ENCODE measurements around the gene USP11. TPM values are rescaled to one million over a fixed set of nuclear protein-coding genes. Genes with fewer than 3 reads are reported as not detected.
A peak's percentile ranks its signal among the peaks of the same experiment; 100 is the strongest.
"Not testable (repeated sequence)": the region's sequence is repeated elsewhere in the genome, so short reads cannot be mapped to it uniquely, and the experiment has no call there.

The USP11 gene
- total RNA-seq, 1 donor from 2014 or later = 39.5 TPM

DNA sequence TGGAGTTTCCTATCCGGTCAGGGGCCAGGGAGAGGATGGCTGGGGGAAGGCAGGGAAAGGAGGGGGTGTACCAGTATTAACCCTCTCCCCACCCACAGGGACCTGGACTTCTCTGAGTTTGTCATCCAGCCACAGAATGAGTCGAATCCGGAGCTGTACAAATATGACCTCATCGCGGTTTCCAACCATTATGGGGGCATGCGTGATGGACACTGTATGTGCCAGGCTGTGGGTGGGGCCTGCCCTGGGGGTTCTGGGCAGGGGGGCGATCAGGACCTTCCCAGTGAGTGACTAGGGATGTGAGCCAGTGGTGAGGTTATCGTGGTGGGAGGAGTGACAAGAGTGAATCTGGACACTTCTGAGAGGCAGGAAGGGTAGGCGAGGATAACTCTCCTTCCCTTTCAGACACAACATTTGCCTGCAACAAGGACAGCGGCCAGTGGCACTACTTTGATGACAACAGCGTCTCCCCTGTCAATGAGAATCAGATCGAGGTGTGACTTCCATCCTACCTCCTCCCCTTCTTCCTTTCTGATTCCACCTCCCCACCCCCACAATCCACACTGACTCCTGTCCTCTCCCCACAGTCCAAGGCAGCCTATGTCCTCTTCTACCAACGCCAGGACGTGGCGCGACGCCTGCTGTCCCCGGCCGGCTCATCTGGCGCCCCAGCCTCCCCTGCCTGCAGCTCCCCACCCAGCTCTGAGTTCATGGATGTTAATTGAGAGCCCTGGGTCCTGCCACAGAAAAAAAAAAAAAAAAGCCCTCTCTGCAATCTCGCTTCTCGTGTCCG is 14.6 kb downstream of the USP11 start:
- no peak for DNase-seq (ENCODE audit: low spot score)
- intact Hi-C loops (cut with micrococcal nuclease) = no loop called here
- Mint-ChIP-seq H3K36me3 (ENCODE audit: low read depth) (peaks cover 32% of the 10 kb centered on the region), H3K27me3 (ENCODE audit: low read depth) (no peaks in the 10 kb centered on the region), H3K4me3 (ENCODE audit: low read depth) (no peak overlapping the region), H3K4me1 (ENCODE audit: low read depth) (peaks cover 19% of the 10 kb centered on the region), H3K9me3 (no peaks in the 10 kb centered on the region), H3K27ac (peak overlapping the region; percentile 81)

GRCh38 chrX:47247999-47248320 is 15.2 kb downstream of the USP11 start:
- Mint-ChIP-seq H3K9me3 (no peaks in the 10 kb centered on the region), H3K36me3 (ENCODE audit: low read depth) (peaks cover 32% of the 10 kb centered on the region), H3K4me3 (ENCODE audit: low read depth) (no peak overlapping the region), H3K27me3 (ENCODE audit: low read depth) (no peaks in the 10 kb centered on the region), H3K4me1 (ENCODE audit: low read depth) (peaks cover 19% of the 10 kb centered on the region), H3K27ac (peak overlapping the region; percentile 81)
- DNase-seq (ENCODE audit: low spot score) = no peak
- intact Hi-C loops (cut with micrococcal nuclease) = loop anchor here (2.0 kb wide), 1 partner anchor 15 kb away; the partner anchor contains the start of gene USP11

- intact Hi-C loops (cut with micrococcal nuclease) = loop anchor here (2.0 kb wide), 1 partner anchor 16 kb away; the partner anchor contains the start of gene USP11
- Mint-ChIP-seq H3K27ac (no peak overlapping the region), H3K27me3 (ENCODE audit: low read depth) (no peaks in the 10 kb centered on the region), H3K4me1 (ENCODE audit: low read depth) (peaks cover 19% of the 10 kb centered on the region), H3K36me3 (ENCODE audit: low read depth) (peaks cover 32% of the 10 kb centered on the region), H3K9me3 (no peaks in the 10 kb centered on the region), H3K4me3 (ENCODE audit: low read depth) (no peak overlapping the region)
- DNase-seq (ENCODE audit: low spot score) = no peak
These were observed 15.8 kb downstream of the USP11 start for GRCh38 chrX:47248576-47248975.

- H3K27me3 Mint-ChIP-seq (ENCODE audit: low read depth) = no peaks in the 10 kb centered on the region
- peak overlapping the region; percentile 87 for H3K27ac Mint-ChIP-seq
- intact Hi-C loops (cut with micrococcal nuclease) = no loop called here
- peaks cover 19% of the 10 kb centered on the region for H3K4me1 Mint-ChIP-seq (ENCODE audit: low read depth)
- no peak for DNase-seq (ENCODE audit: low spot score)
- H3K9me3 Mint-ChIP-seq = no peaks in the 10 kb centered on the region
- H3K36me3 Mint-ChIP-seq (ENCODE audit: low read depth) = peaks cover 22% of the 10 kb centered on the region
- H3K4me3 Mint-ChIP-seq (ENCODE audit: low read depth) = no peak overlapping the region
These were observed 17.2 kb downstream of the USP11 start for GRCh38 chrX:47250017-47250347.

DNA sequence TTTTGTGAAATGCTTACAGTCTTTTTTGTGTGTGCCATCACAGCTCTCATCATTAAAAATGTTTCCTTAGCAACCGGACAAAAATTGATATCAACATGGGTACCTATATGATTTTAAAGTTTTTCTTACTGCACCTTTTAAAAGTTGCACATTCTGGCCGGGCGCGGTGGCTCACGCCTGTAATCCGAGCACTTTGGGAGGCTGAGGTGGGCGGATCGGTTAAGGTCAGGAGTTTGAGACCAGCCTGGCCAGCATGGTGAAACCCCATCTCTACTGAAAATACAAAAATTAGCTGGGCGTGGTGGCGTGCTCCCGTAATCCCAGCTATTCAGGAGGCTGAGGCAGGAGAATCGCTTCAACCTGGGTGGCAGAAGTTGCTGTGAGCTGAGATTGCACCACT is 24.8 kb downstream of the USP11 start:
- DNase-seq (ENCODE audit: low spot score); H3K27me3 Mint-ChIP-seq (ENCODE audit: low read depth); H3K27ac Mint-ChIP-seq; H3K4me1 Mint-ChIP-seq (ENCODE audit: low read depth); H3K9me3 Mint-ChIP-seq; H3K36me3 Mint-ChIP-seq (ENCODE audit: low read depth); H3K4me3 Mint-ChIP-seq (ENCODE audit: low read depth); intact Hi-C loops (cut with micrococcal nuclease): not testable (repeated sequence)

DNA sequence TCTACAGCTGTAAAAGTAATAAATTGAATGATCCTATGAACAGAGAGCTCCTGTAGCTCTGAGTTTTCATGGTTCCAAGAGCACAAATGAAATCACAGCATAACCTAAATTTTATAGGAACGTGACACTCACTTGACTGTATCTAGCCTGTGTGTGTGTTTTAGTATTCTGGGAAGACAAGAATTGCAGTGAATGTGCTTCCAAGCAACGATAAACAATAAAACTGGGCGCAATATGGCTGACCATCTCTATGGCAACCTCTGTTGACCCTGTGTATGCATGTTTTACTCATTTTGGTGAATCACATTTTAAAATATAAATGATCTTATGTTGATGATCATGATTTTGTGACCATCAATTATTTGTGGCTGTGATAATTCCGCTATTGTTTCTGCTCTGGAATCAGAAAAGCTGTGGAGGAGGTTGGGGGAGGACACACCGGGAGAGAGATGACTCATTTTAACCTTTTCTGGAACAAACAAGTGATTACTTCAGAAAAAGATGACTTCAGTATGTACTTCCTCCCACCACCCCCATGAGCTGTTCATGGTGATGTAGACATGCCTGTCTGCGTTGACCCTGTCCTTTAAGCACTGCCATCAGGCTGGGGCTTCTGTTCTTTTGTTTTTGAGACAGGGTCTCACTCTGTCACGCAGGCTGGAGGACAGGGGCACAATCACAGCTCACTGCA is 31.8 kb downstream of the USP11 start:
- H3K27ac Mint-ChIP-seq = peak overlapping the region; percentile 85
- no peaks in the 10 kb centered on the region for H3K9me3 Mint-ChIP-seq
- H3K27me3 Mint-ChIP-seq (ENCODE audit: low read depth) = no peaks in the 10 kb centered on the region
- intact Hi-C loops (cut with micrococcal nuclease) = loop anchor here (1.0 kb wide), 1 partner anchor 15 kb away; no protein-coding TSS in a partner anchor
- H3K36me3 Mint-ChIP-seq (ENCODE audit: low read depth) = no peaks in the 10 kb centered on the region
- H3K4me1 Mint-ChIP-seq (ENCODE audit: low read depth) = peaks cover 21% of the 10 kb centered on the region
- no peak for DNase-seq (ENCODE audit: low spot score)
- H3K4me3 Mint-ChIP-seq (ENCODE audit: low read depth) = no peak overlapping the region

DNA sequence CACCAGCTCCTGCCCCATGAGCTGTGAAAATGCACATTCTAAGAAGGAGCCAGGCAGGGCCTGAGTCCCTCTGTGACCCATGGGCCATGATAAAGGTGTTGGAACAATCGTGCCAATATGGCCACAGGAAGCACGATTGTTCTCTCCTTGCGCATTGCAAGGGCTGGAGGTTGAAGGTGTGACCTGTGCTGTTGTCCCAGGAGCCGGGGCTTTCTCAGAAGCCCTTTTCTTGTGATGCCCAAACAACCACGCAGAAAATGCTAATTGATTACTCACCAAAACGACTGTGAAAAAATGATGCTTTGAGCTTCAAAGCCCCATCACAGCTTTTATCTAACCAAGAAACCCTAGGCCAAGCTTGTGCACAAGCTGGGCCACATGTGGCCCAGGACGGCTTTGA is 33.8 kb downstream of the USP11 start:
- intact Hi-C loops (cut with micrococcal nuclease) = no loop called here
- no peak for DNase-seq (ENCODE audit: low spot score)
- Mint-ChIP-seq H3K27ac (peak overlapping the region; percentile 85), H3K36me3 (ENCODE audit: low read depth) (no peaks in the 10 kb centered on the region), H3K27me3 (ENCODE audit: low read depth) (no peaks in the 10 kb centered on the region), H3K4me3 (ENCODE audit: low read depth) (no peak overlapping the region), H3K4me1 (ENCODE audit: low read depth) (peaks cover 21% of the 10 kb centered on the region), H3K9me3 (no peaks in the 10 kb centered on the region)

GRCh38 chrX:47272013-47272408 is 39.2 kb downstream of the USP11 start:
- DNase-seq (ENCODE audit: low spot score) = no peak
- H3K27me3 Mint-ChIP-seq (ENCODE audit: low read depth) = no peaks in the 10 kb centered on the region
- H3K4me3 Mint-ChIP-seq (ENCODE audit: low read depth) = no peak overlapping the region
- H3K27ac Mint-ChIP-seq = no peak overlapping the region
- peaks cover 1% of the 10 kb centered on the region for H3K4me1 Mint-ChIP-seq (ENCODE audit: low read depth)
- intact Hi-C loops (cut with micrococcal nuclease) = no loop called here
- H3K36me3 Mint-ChIP-seq (ENCODE audit: low read depth) = no peaks in the 10 kb centered on the region
- no peaks in the 10 kb centered on the region for H3K9me3 Mint-ChIP-seq

DNA sequence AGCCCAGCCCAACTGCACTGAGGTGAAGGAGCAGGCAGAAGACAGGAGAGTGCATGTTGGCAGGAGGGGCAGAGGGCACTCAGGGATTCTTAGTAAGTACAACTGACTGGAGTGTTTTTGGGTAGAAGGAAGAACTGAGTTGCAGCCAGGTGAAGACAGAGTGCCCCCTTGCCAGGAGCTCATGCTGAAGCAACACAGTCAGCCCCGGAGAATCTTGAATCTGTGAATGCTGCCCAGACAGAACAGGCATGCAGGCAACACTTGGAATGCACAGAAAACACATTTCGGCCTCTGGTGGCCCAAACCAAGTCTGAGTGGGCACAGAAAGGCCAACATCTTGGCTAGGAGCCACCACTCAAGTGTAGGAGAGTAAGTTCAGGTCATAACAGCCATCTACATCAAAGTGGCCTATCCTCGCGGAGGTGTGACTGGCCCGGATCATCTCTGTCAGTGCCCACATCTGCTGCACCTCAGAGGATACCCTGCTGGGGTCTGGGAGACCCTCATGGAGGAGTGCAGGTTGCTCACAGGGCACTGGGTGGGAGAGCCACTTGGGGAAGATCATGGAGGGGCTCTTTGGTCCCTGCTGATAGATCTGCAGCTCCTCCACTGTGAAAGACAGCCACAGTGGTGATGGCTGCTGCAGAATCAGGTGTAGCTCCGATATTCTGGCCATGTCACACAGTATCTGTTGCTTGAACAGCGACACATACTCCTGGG is 40.4 kb downstream of the USP11 start:
- H3K36me3 Mint-ChIP-seq (ENCODE audit: low read depth) = no peaks in the 10 kb centered on the region
- H3K4me1 Mint-ChIP-seq (ENCODE audit: low read depth) = no peaks in the 10 kb centered on the region
- H3K27ac Mint-ChIP-seq = no peak overlapping the region
- no peak for DNase-seq (ENCODE audit: low spot score)
- no peaks in the 10 kb centered on the region for H3K9me3 Mint-ChIP-seq
- intact Hi-C loops (cut with micrococcal nuclease) = no loop called here
- no peak overlapping the region for H3K4me3 Mint-ChIP-seq (ENCODE audit: low read depth)
- no peaks in the 10 kb centered on the region for H3K27me3 Mint-ChIP-seq (ENCODE audit: low read depth)

- no peaks in the 10 kb centered on the region for H3K4me1 Mint-ChIP-seq (ENCODE audit: low read depth)
- H3K27me3 Mint-ChIP-seq (ENCODE audit: low read depth) = no peaks in the 10 kb centered on the region
- no peak overlapping the region for H3K4me3 Mint-ChIP-seq (ENCODE audit: low read depth)
- H3K36me3 Mint-ChIP-seq (ENCODE audit: low read depth) = no peaks in the 10 kb centered on the region
- no peak for DNase-seq (ENCODE audit: low spot score)
- intact Hi-C loops (cut with micrococcal nuclease) = loop anchor here (5.0 kb wide), 1 partner anchor 116 kb away; no protein-coding TSS in a partner anchor
- H3K27ac Mint-ChIP-seq = no peak overlapping the region
- no peaks in the 10 kb centered on the region for H3K9me3 Mint-ChIP-seq
These were observed 45.9 kb downstream of the USP11 start for GRCh38 chrX:47278691-47279090.

- Mint-ChIP-seq H3K27ac (no peak overlapping the region), H3K4me3 (ENCODE audit: low read depth) (no peak overlapping the region), H3K4me1 (ENCODE audit: low read depth) (peaks cover 2% of the 10 kb centered on the region), H3K9me3 (no peaks in the 10 kb centered on the region), H3K27me3 (ENCODE audit: low read depth) (no peaks in the 10 kb centered on the region), H3K36me3 (ENCODE audit: low read depth) (no peaks in the 10 kb centered on the region)
- DNase-seq (ENCODE audit: low spot score) = no peak
- intact Hi-C loops (cut with micrococcal nuclease) = no loop called here
These were observed 50.4 kb downstream of the USP11 start for GRCh38 chrX:47283015-47283771.

DNA sequence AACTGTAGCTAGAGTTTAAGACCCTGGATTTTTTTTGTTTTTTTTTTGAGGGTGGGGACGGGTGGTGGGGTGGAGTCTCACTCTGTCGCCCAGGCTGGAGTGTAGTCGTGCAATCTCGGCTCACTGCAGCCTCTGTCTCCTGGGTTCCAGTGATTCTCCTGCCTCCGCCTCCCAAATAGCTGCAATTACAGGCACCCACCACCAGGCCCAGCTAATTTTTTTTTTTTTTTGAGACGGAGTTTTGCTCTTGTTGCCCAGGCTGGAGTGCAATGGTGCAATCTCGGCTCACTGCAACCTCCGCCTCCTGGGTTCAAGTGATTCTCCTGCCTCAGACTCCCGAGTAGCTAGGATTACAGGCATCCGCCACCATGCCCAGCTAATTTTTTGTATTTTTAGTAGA is 51.8 kb downstream of the USP11 start:
- DNase-seq (ENCODE audit: low spot score); intact Hi-C loops (cut with micrococcal nuclease); H3K27me3 Mint-ChIP-seq (ENCODE audit: low read depth); H3K4me3 Mint-ChIP-seq (ENCODE audit: low read depth); H3K27ac Mint-ChIP-seq; H3K4me1 Mint-ChIP-seq (ENCODE audit: low read depth); H3K36me3 Mint-ChIP-seq (ENCODE audit: low read depth); H3K9me3 Mint-ChIP-seq: not testable (repeated sequence)
